Vagina (tissue), 2 donors: Measurements from ENCODE around the gene IL12RB2.

Experiments
- CTCF ChIP-seq, 3 experiments: fragments of 450-650 bp in 2 of 3; fragments of 200-600 bp in 1 of 3; sonication (generic) in 1 of 3; IDR thresholded peaks; one replicate each; pipeline ENCODE4 v1.5.1; 2017 to 2019; ENCODE audit warnings: antibody characterized with exemption in 3 of 3, mild to moderate bottlenecking in 2 of 3, moderate library complexity in 2 of 3
- POLR2AphosphoS5 ChIP-seq, 2 donors: sonication (generic); formaldehyde crosslinking; IDR thresholded peaks; one replicate each; pipeline ENCODE4 v1.9.0; 2017; ENCODE audit warnings: antibody characterized with exemption in 2 of 2, mild to moderate bottlenecking in 2 of 2, low read depth in 1 of 2; ENCODE audit not compliant: insufficient read depth in 1 of 2

GRCh38 chr1:67273591-67273990 lies 34.1 kb upstream of the IL12RB2 start:
- no peak for TF ChIP-seq CTCF (IDR thresholded peaks at IDR 0.05)
- no peak for TF ChIP-seq POLR2AphosphoS5 (IDR thresholded peaks at IDR 0.05; ENCODE audit: insufficient read depth in 1 of 2, low read depth in 1 of 2)
